Osteocyte (in vitro differentiated cells): ENCODE data around the gene ADRB2. TPM values are rescaled to one million over a fixed set of nuclear protein-coding genes. Genes with fewer than 3 reads are reported as not detected.

Source experiments
- DNase-seq: peaks from one replicate; pipeline ENCODE4 v3.0.0; 2021; ENCODE audit warnings: mixed read lengths; ENCODE audit not compliant: unreplicated experiment; ENCODE audit errors: extremely low spot score
- H3K27ac Mint-ChIP-seq: one replicate; pipeline ENCODE4 v1.8.0; 2021; ENCODE audit warnings: mild to moderate bottlenecking, mixed read lengths; ENCODE audit not compliant: unreplicated experiment
- H3K27me3 Mint-ChIP-seq: one replicate; pipeline ENCODE4 v1.8.0; 2021; ENCODE audit warnings: mixed read lengths; ENCODE audit not compliant: unreplicated experiment
- H3K36me3 Mint-ChIP-seq: one replicate; pipeline ENCODE4 v1.8.0; 2021; ENCODE audit warnings: mixed read lengths; ENCODE audit not compliant: unreplicated experiment
- H3K4me1 Mint-ChIP-seq: one replicate; pipeline ENCODE4 v1.8.0; 2021; ENCODE audit warnings: mixed read lengths; ENCODE audit not compliant: unreplicated experiment
- H3K4me3 Mint-ChIP-seq: one replicate; pipeline ENCODE4 v1.8.0; 2021; ENCODE audit warnings: mild to moderate bottlenecking, moderate library complexity, mixed read lengths; ENCODE audit not compliant: unreplicated experiment
- H3K9me3 Mint-ChIP-seq: one replicate; pipeline ENCODE4 v1.8.0; 2021; ENCODE audit warnings: mixed read lengths; ENCODE audit not compliant: unreplicated experiment
- CTCF ChIP-seq: fragments of 200-600 bp; sonication (generic); IDR thresholded peaks from 2 replicates; pipeline ENCODE4 v1.5.0; 2021; ENCODE audit warnings: antibody characterized with exemption, mild to moderate bottlenecking, moderate library complexity
- total RNA-seq: library from RNA; stranded (reverse); gene quantifications from 2 replicates; pipeline ENCODE4 v1.2.1, GENCODE V29; 2021

The ADRB2 gene
- total RNA-seq, 1 donor from 2014 or later = 7.1 TPM

GRCh38 chr5:148846930-148847329 is 20.5 kb downstream of the ADRB2 start:
- no peak overlapping the region for H3K27ac Mint-ChIP-seq
- TF ChIP-seq CTCF = no peak
- H3K4me3 Mint-ChIP-seq = no peak overlapping the region
- DNase-seq = no peak
- no peaks in the 10 kb centered on the region for H3K27me3 Mint-ChIP-seq
- no peaks in the 10 kb centered on the region for H3K9me3 Mint-ChIP-seq
- peaks cover 4% of the 10 kb centered on the region for H3K36me3 Mint-ChIP-seq
- peaks cover 33% of the 10 kb centered on the region for H3K4me1 Mint-ChIP-seq

GRCh38 chr5:148847456-148847855 is 21.0 kb downstream of the ADRB2 start:
- no peak for DNase-seq
- no peak for TF ChIP-seq CTCF
- Mint-ChIP-seq H3K4me1 (peaks cover 31% of the 10 kb centered on the region), H3K4me3 (no peak overlapping the region), H3K9me3 (no peaks in the 10 kb centered on the region), H3K27ac (no peak overlapping the region), H3K27me3 (no peaks in the 10 kb centered on the region), H3K36me3 (peaks cover 6% of the 10 kb centered on the region)

- H3K27ac Mint-ChIP-seq = no peak overlapping the region
- no peak overlapping the region for H3K4me3 Mint-ChIP-seq
- TF ChIP-seq CTCF = no peak
- H3K27me3 Mint-ChIP-seq = no peaks in the 10 kb centered on the region
- H3K36me3 Mint-ChIP-seq = peaks cover 6% of the 10 kb centered on the region
- DNase-seq = no peak
- H3K9me3 Mint-ChIP-seq = no peaks in the 10 kb centered on the region
- H3K4me1 Mint-ChIP-seq = peaks cover 26% of the 10 kb centered on the region
Measured at GRCh38 chr5:148848393-148849031, 22.1 kb downstream of the ADRB2 start.

GRCh38 chr5:148849461-148849860 is 23.1 kb downstream of the ADRB2 start:
- TF ChIP-seq CTCF = no peak
- Mint-ChIP-seq H3K9me3 (no peaks in the 10 kb centered on the region), H3K27me3 (no peaks in the 10 kb centered on the region), H3K36me3 (peaks cover 6% of the 10 kb centered on the region), H3K27ac (no peak overlapping the region), H3K4me1 (peaks cover 20% of the 10 kb centered on the region), H3K4me3 (no peak overlapping the region)
- DNase-seq = no peak

- no peak for TF ChIP-seq CTCF
- Mint-ChIP-seq H3K9me3 (no peaks in the 10 kb centered on the region), H3K4me1 (peaks cover 22% of the 10 kb centered on the region), H3K27ac (no peak overlapping the region), H3K27me3 (no peaks in the 10 kb centered on the region), H3K36me3 (peaks cover 6% of the 10 kb centered on the region), H3K4me3 (no peak overlapping the region)
- DNase-seq = no peak
Measured at GRCh38 chr5:148850836-148851235, 24.4 kb downstream of the ADRB2 start.
